Thyroid gland (tissue), 4 donors: ENCODE data around the gene MPEG1. TPM values are rescaled to one million over a fixed set of nuclear protein-coding genes. Genes with fewer than 3 reads are reported as not detected.

ENCODE experiments used
- DNase-seq, 2 donors: peaks; one replicate each; pipeline ENCODE4 v3.0.0-alpha.2; 2019
- H3K27ac ChIP-seq, 3 donors: fragments of 200-600 bp; sonication (generic); 1 replicate in 2 of 3; 2 replicates in 1 of 3; pipeline ENCODE4 v1.5.1; 2016 to 2019; ENCODE audit warnings: mild to moderate bottlenecking in 1 of 3, moderate library complexity in 1 of 3
- H3K27me3 ChIP-seq: fragments of 200-600 bp; sonication (generic); one replicate; pipeline ENCODE4 v1.5.1; 2019
- H3K36me3 ChIP-seq, 2 donors: fragments of 200-600 bp; sonication (generic); one replicate each; pipeline ENCODE4 v1.5.1; 2016 to 2019
- H3K4me1 ChIP-seq, 2 donors: fragments of 200-600 bp; sonication (generic); one replicate each; pipeline ENCODE4 v1.5.1; 2017 to 2019
- H3K4me3 ChIP-seq, 3 donors: fragments of 200-600 bp; sonication (generic); replicated peaks in 1 of 3; 1 replicate in 2 of 3; 2 replicates in 1 of 3; pipeline ENCODE4 v1.5.1; 2016; ENCODE audit warnings: mild to moderate bottlenecking in 1 of 3
- H3K9me3 ChIP-seq: fragments of 200-600 bp; sonication (generic); one replicate; pipeline ENCODE4 v1.5.1; 2017
- CTCF ChIP-seq, 6 experiments: fragments of 200-600 bp in 3 of 6; fragments of 450-650 bp in 3 of 6; sonication (generic) in 3 of 6; IDR thresholded peaks; one replicate each; pipeline ENCODE4 v1.5.1; 2016 to 2019; ENCODE audit warnings: antibody characterized with exemption in 6 of 6, mild to moderate bottlenecking in 2 of 6, inconsistent platforms in 1 of 6, moderate library complexity in 1 of 6
- POLR2A ChIP-seq, 2 donors: fragments of 450-650 bp; IDR thresholded peaks; one replicate each; pipeline ENCODE4 v1.6.1; 2017; ENCODE audit warnings: antibody characterized with exemption in 2 of 2, mild to moderate bottlenecking in 2 of 2, moderate library complexity in 1 of 2
- WGBS, 2 donors: methylation state at CpG; one replicate each; pipeline ENCODE4 v1.1.5; 2017; 5-methylcytosine and 5-hydroxymethylcytosine counted together
- intact Hi-C: fragments of 100-400 bp; cut with DNase I; formaldehyde crosslinking; loops from one replicate; pipeline ENCODE4 v1.15.1; 2023
- total RNA-seq, 4 donors: library from RNA; depleted of rRNA; stranded (reverse); fragments of >200 nt; gene quantifications; one replicate each; pipeline ENCODE4 v1.2.3, GENCODE V29; 2016

Gene MPEG1
- total RNA-seq, 4 donors from 2014 or later: 5.8 to 16.3 (median 11.5) TPM

GRCh38 chr11:59187587-59187986 lies 25.1 kb downstream of the MPEG1 start:
- WGBS, 2 donors: 88 to 95% methylated on average over 6 of the region's 6 CpGs

GRCh38 chr11:59187035-59187434 lies 25.7 kb downstream of the MPEG1 start:
- H3K4me3 ChIP-seq: no peak overlapping the region
- TF ChIP-seq CTCF (IDR thresholded peaks at IDR 0.05) (no peak), POLR2A (IDR thresholded peaks at IDR 0.05) (no peak)
- DNase-seq: no peak
- peaks cover 9 to 27% of the 10 kb centered on the region in 2 donors for H3K4me1 ChIP-seq
- peaks cover 9 to 12% of the 10 kb centered on the region in 2 donors for H3K36me3 ChIP-seq
- H3K27ac ChIP-seq: no peak overlapping the region
- H3K27me3 ChIP-seq: no peaks in the 10 kb centered on the region
- no peaks in the 10 kb centered on the region for H3K9me3 ChIP-seq
- intact Hi-C loops: no loop called here
- WGBS, 2 donors: 92 to 98% methylated on average over 3 of the region's 3 CpGs

More at GRCh38 chr11:59187587-59187986, 25.1 kb downstream of the MPEG1 start:
- Histone ChIP-seq H3K36me3 (peaks cover 7 to 13% of the 10 kb centered on the region in 2 donors), H3K4me1 (peaks cover 9 to 27% of the 10 kb centered on the region in 2 donors), H3K27ac (no peak overlapping the region), H3K9me3 (no peaks in the 10 kb centered on the region), H3K4me3 (no peak overlapping the region), H3K27me3 (no peaks in the 10 kb centered on the region)
- no peak for DNase-seq
- TF ChIP-seq POLR2A (IDR thresholded peaks at IDR 0.05) (no peak), CTCF (IDR thresholded peaks at IDR 0.05) (no peak)
- intact Hi-C loops: no loop called here

GRCh38 chr11:59186130-59186594 lies 26.6 kb downstream of the MPEG1 start:
- Histone ChIP-seq H3K27ac (no peak overlapping the region), H3K27me3 (no peaks in the 10 kb centered on the region), H3K4me1 (peaks cover 9 to 27% of the 10 kb centered on the region in 2 donors), H3K36me3 (peaks cover 9 to 11% of the 10 kb centered on the region in 2 donors), H3K4me3 (no peak overlapping the region), H3K9me3 (no peaks in the 10 kb centered on the region)
- peak; percentile 23 for DNase-seq
- TF ChIP-seq POLR2A (IDR thresholded peaks at IDR 0.05): no peak
- peak in 3 of 6 experiments; percentile 33 to 45 (median 45) for TF ChIP-seq CTCF (IDR thresholded peaks at IDR 0.05)
- intact Hi-C loops: no loop called here
- 56 to 70% methylated on average over 5 of the region's 5 CpGs for WGBS, 2 donors

GRCh38 chr11:59185386-59185945 lies 27.3 kb downstream of the MPEG1 start:
- WGBS, 2 donors: 64 to 72% methylated on average over 5 of the region's 5 CpGs
- Histone ChIP-seq H3K4me3 (no peak overlapping the region), H3K27ac (no peak overlapping the region), H3K27me3 (no peaks in the 10 kb centered on the region), H3K36me3 (peaks cover 8 to 9% of the 10 kb centered on the region in 2 donors), H3K9me3 (no peaks in the 10 kb centered on the region), H3K4me1 (peaks cover 9 to 27% of the 10 kb centered on the region in 2 donors)
- no peak for DNase-seq
- TF ChIP-seq CTCF (IDR thresholded peaks at IDR 0.05): no peak
- intact Hi-C loops: no loop called here

- Histone ChIP-seq H3K36me3 (peaks cover 8 to 9% of the 10 kb centered on the region in 2 donors), H3K9me3 (no peaks in the 10 kb centered on the region), H3K27me3 (no peaks in the 10 kb centered on the region), H3K4me3 (no peak overlapping the region), H3K4me1 (peaks cover 9 to 27% of the 10 kb centered on the region in 2 donors), H3K27ac (no peak overlapping the region)
- 74 to 77% methylated on average over 9 of the region's 9 CpGs for WGBS, 2 donors
- no peak for DNase-seq
- TF ChIP-seq POLR2A (IDR thresholded peaks at IDR 0.05) (no peak), CTCF (IDR thresholded peaks at IDR 0.05) (no peak)
- intact Hi-C loops: no loop called here
Observed at GRCh38 chr11:59184691-59185339, 27.9 kb downstream of the MPEG1 start.
